Fibroblast of skin of scalp (primary cell): ENCODE results near the gene MED28.

Experiments used
- DNase-seq: peaks from one replicate; pipeline ENCODE4 v3.0.0-alpha.2; 2013

The MED28 gene

DNA sequence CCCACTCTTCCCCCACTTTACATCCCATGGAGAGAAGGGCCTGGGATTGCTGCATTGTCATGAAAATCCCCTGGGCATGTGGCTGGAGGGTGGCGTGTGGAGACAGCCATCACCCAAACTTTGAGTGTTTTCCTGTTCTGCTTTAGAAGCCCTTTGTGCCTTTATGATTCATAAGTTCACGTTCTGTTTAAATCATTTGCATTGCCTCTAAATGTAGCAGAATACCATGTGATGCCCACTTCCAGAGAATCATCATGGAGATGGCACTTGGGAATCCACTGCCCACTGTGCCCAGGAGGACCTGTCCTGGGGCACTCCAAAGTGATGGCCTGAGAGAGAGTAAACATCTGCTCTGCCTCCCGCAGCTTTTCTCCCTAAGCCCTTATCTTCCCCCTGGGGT is 52.8 kb downstream of the MED28 start:
- DNase-seq = no peak

DNA sequence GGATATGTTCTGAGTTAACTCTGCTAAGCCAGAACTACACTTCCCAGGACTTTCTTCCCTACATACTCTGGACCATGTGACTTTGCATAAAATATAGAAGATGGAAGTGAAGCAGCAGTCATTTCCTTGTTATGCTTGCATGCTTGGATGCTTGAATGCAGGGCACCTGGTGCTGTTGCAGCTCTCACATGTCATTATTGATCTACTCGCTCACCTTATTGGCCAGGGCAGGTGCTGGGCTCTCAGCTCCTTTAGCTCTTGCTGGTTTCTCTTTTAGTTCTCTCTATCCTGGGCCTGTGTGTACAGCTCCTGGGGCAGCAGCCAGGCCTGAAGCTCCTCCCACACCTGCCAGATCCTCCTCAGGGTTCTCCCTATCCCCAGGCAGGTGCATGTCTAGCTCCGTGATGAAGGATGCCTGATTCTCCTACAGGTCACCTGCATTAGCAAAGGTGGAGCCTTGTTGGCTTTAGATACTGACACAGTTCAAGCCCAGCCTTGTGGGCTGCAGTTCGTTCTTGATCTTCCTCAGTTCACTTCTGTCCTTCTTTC is 53.3 kb downstream of the MED28 start:
- no peak for DNase-seq

DNA sequence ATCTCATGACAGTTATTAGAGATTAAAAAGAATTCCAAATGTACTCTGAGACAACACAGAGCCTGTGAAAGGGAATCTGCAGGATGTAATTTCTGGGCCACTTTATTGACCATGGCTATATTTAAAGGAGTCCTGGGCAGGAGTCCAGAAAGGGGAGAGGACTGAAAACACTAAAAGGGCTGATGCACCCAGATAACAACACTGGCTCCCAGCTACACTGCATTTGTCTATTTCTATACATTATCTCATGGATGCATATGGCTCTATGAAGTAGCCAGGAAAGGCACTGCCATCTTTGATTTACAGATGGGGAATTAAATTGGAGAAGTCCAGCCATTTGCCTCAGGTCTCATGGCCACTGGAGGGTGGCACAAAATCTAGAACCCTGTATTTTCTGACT is 56.0 kb downstream of the MED28 start:
- no peak for DNase-seq

DNA sequence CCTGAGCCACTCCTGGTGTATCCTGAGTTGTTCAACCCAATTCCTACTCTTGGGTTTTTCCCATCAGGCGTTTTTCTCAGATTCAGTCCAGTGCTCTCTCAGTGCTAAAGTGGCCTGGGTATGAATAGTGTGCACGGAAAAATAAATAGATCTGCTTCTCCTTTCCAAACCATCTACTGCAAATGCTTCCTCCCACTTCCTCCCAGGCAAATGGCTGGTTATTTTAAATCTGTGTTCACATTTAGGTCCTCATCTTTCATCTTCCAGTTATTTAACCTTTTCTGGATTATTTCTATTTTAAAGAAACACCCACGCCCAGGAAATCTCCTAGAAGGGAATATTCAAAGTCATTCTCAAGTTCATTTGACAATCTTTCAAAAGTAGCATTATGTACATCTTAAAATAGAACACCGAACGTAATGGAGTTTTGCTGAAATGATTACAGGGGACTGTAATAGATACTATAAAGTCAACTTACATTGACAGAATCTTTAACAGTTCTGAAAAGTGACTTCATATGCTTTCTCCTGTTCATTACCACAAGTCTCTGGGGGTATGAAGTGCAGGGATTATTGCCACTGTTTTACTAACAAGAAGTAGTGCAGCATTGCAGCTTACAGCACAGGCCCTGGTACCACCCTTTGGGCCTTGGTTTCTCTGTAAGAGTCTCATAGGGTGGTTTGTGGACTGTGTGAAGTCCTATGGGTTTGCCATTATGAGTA is 66.3 kb downstream of the MED28 start:
- DNase-seq = no peak

DNA sequence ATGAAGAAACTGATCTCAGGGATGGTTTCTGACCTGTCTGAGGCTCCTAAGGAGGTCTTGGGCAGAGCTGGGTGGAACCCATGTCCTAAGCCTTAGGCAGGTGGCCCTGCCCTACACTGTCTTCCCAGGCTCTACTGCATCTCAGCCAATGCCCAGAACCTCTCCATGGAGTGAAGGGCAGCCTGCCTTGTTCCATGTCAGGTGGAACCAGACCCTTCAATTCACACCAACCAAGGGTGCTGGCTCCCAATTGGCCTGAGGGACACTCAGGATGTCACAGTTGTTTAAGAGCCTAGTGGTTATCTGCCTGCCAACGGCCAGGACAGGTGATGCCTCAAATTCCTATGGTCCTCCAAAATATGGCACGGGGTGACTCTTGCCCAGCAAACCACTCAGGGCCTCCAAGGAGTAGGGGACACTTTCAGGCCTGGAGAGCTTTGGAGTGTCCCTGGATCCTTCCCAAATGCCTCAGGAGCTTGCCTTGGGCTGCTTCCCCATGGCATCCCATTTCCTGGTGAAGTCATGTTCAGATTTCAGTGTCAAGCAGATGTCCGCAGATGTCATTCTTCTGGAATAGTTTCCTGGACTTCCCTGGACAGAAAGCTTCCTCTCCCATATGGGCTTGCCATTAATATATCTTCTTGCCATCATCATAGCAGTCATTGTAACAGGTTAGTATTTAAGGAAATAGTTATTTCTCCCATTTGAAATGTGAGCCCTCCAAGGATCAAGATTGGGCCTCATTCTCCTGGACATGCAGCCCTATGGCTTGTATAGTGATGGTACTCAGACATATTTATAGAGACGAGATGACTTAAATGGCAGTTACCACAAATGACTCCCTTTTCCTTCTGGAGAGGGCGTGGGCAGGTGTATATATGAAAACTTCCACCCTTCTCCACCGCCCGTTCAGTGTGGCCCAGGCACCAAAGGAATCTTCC is 67.1 kb downstream of the MED28 start:
- DNase-seq = no peak

DNA sequence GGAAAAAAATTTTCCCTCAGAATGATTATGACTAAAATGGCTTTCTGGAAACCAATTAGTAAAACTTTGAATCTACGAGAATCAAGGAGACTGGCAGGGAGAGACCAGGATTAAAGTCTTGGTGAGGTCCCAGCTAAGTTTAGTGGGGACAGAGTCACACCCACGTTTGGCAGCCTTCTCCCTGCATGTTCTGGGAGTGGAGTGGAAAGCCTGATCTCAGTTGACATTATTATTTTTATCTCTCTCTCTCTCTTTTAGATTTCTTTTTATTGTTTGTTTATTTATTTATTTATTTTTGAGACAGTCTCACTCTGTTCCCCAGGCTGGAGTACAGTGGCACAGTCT is 67.8 kb downstream of the MED28 start:
- no peak for DNase-seq
